ENCODE measurements around the gene TREH. TPM values are rescaled to one million over a fixed set of nuclear protein-coding genes. Genes with fewer than 3 reads are reported as not detected.

TREH gene
- total RNA-seq, 1 experiment from 2014 or later: 0.15 TPM

GRCh38 chr11:118625036-118625690, 54.3 kb downstream of the TREH start:
- no peak overlapping the region for H3K4me3 ChIP-seq (replicated peaks in 1 of 2; ENCODE audit: low read depth in 1 of 2, low read length in 2 of 2)
- peaks cover 5 to 19% of the 10 kb centered on the region in 2 experiments; a peak in 2 of 4 replicates for H3K36me3 ChIP-seq (ENCODE audit: control insufficient read depth in 1 of 2, insufficient read depth in 2 of 2, low read length in 2 of 2)
- ChIA-PET POLR2A (interaction anchor here (0.6 kb wide), 1 partner anchor 409 kb away, joined by 3 read pairs; no protein-coding TSS in a partner anchor), CTCF (no interaction called here), RAD21 (ENCODE audit: low non-redundant PET in 1 of 2, low total read pairs in 2 of 2, uncharacterized antibody in 2 of 2, unreplicated experiment in 2 of 2) (no interaction called here)
- no peaks in the 10 kb centered on the region for H3K9me3 ChIP-seq (ENCODE audit: control insufficient read depth in 1 of 2, insufficient read depth in 1 of 2, low read depth in 1 of 2, low read length in 2 of 2)
- no peaks in the 10 kb centered on the region for H3K27me3 ChIP-seq (ENCODE audit: insufficient read depth, low read length)
- peak overlapping the region; percentile 43 for H3K4me2 ChIP-seq (ENCODE audit: low read length)
- intact Hi-C loops (cut with micrococcal nuclease): no loop called here
- peaks cover 6% of the 10 kb centered on the region for H3K79me2 ChIP-seq (ENCODE audit: insufficient read depth, low read length)
- no peaks in the 10 kb centered on the region for H4K20me1 ChIP-seq (ENCODE audit: insufficient read depth)
- no peak for ATAC-seq
- H3K9me2 ChIP-seq (ENCODE audit: insufficient read depth): no peaks in the 10 kb centered on the region
- DNase-seq (ENCODE audit: low read depth, low spot score): no peak
- H3K4me1 ChIP-seq (ENCODE audit: control insufficient read depth in 1 of 2, insufficient read depth in 2 of 2, low read length in 2 of 2): peaks cover 50 to 55% of the 10 kb centered on the region in 2 experiments
- no TSS peak for BruUV-seq (replicated peaks)
- 0 out of 2 replicates have a peak overlapping the region, but pooled peaks have one; percentile 9 for H3K9ac ChIP-seq (ENCODE audit: low read length)
- TF ChIP-seq JUND (IDR thresholded peaks at IDR 0.05) (no peak), CTCF (IDR thresholded peaks at IDR 0.05 in 2 of 3, conservative IDR thresholded peaks at IDR 0.05 in 1 of 3; ENCODE audit: borderline replicate concordance in 1 of 3, insufficient read depth in 1 of 3, low read depth in 2 of 3, low read length in 2 of 3) (no peak), CBX3 (IDR thresholded peaks at IDR 0.05; ENCODE audit: low read depth) (no peak), SRF (IDR thresholded peaks at IDR 0.05; ENCODE audit: low read depth) (no peak), RAD21 (IDR thresholded peaks at IDR 0.05; ENCODE audit: low read depth) (no peak), POLR2AphosphoS5 (IDR thresholded peaks at IDR 0.05; ENCODE audit: low read depth, low read length) (no peak), SIN3A (IDR thresholded peaks at IDR 0.05; ENCODE audit: low read depth) (no peak), FOSL1 (IDR thresholded peaks at IDR 0.05; ENCODE audit: low read depth) (no peak), ELF1 (IDR thresholded peaks at IDR 0.05; ENCODE audit: borderline replicate concordance, low read depth) (no peak), EGR1 (IDR thresholded peaks at IDR 0.05; ENCODE audit: low read depth) (no peak), YY1 (IDR thresholded peaks at IDR 0.05; ENCODE audit: extremely low read depth, insufficient replicate concordance, low read depth, low read length) (no peak), EZH2 (IDR thresholded peaks at IDR 0.05) (no peak), EZH2phosphoT487 (IDR thresholded peaks at IDR 0.05; ENCODE audit: borderline replicate concordance) (no peak), ZNF274 (IDR thresholded peaks at IDR 0.05; ENCODE audit: low read depth, low read length) (no peak)
- TF ChIP-seq, protein P1, sequence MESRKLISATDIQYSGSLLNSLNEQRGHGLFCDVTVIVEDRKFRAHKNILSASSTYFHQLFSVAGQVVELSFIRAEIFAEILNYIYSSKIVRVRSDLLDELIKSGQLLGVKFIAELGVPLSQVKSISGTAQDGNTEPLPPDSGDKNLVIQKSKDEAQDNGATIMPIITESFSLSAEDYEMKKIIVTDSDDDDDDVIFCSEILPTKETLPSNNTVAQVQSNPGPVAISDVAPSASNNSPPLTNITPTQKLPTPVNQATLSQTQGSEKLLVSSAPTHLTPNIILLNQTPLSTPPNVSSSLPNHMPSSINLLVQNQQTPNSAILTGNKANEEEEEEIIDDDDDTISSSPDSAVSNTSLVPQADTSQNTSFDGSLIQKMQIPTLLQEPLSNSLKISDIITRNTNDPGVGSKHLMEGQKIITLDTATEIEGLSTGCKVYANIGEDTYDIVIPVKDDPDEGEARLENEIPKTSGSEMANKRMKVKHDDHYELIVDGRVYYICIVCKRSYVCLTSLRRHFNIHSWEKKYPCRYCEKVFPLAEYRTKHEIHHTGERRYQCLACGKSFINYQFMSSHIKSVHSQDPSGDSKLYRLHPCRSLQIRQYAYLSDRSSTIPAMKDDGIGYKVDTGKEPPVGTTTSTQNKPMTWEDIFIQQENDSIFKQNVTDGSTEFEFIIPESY (IDR thresholded peaks at IDR 0.05; ENCODE audit: extremely low read depth, insufficient replicate concordance, low read length): no peak
- H2AFZ ChIP-seq (ENCODE audit: low read depth, low read length, poor library complexity, severe bottlenecking): no peak overlapping the region
- H3K27ac ChIP-seq (ENCODE audit: low read depth, low read length): peak overlapping the region; percentile 48
